KOPT-K1 (cell line): ENCODE results near the gene WDR64.
"Not testable (repeated sequence)": the region's sequence is repeated elsewhere in the genome, so short reads cannot be mapped to it uniquely, and the experiment has no call there.

Experiments used
- H3K27ac ChIP-seq: fragments of 200-600 bp; sonication (generic); 2 replicates; pipeline ENCODE4 v1.5.1; 2016; ENCODE audit warnings: antibody characterized with exemption, mild to moderate bottlenecking, low read depth, low read length; ENCODE audit not compliant: poor library complexity, severe bottlenecking
- H3K36me3 ChIP-seq: fragments of 200-600 bp; sonication (generic); 2 replicates; pipeline ENCODE4 v1.5.1; 2017; ENCODE audit warnings: antibody characterized with exemption, mild to moderate bottlenecking, low read length, moderate library complexity; ENCODE audit not compliant: insufficient read depth
- H3K9me3 ChIP-seq: fragments of 200-600 bp; sonication (generic); 2 replicates; pipeline ENCODE4 v1.5.1; 2017; ENCODE audit warnings: antibody characterized with exemption, low read length, mild to moderate bottlenecking; ENCODE audit not compliant: insufficient read depth, poor library complexity, severe bottlenecking

Gene WDR64

GRCh38 chr1:241696815-241697639, 44.9 kb downstream of the WDR64 start:
- H3K36me3 ChIP-seq: no peaks in the 10 kb centered on the region
- H3K9me3 ChIP-seq: no peaks in the 10 kb centered on the region
- H3K27ac ChIP-seq: no peak overlapping the region

DNA sequence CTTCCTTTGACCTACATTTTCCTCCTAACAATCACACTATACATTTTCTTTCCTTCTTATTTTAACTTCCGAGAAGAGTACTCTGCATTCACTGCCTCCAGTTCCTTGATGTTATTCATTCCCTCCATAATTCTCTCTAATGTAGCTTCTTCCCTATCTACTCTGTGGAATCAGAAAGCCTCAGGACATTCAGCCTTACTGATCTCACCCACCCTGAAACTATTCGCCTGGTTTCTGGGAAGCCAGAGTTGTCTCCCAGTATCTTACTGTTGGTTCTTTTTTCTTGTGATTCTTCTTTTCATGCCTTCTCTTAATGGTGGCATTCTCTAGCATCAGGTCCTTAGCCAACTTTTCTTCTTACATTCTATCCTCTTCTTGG, 45.5 kb downstream of the WDR64 start:
- no peaks in the 10 kb centered on the region for H3K9me3 ChIP-seq

DNA sequence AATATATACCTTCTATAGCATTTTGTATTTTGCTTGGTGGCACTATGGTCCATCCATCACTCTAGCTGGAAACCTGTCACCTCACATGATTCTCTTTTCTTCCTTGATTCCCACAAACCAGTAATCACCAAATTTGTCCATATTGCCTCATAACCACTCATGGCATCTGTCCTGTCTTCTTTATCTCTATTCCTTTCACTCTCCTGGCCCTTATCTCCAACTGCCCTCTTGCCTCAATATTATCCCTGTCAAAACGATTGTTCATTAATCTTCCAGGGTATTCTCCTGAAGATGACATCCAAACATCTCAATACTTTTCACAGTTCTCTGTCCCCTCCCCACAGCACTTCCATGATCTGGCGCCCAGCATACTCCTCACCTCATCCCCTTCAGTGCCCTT, 46.1 kb downstream of the WDR64 start:
- Histone ChIP-seq H3K36me3 (no peaks in the 10 kb centered on the region), H3K9me3 (no peaks in the 10 kb centered on the region), H3K27ac (no peak overlapping the region)

More for the DNA sequence above, 45.5 kb downstream of the WDR64 start:
- Histone ChIP-seq H3K36me3 (no peaks in the 10 kb centered on the region), H3K27ac (no peak overlapping the region)

DNA sequence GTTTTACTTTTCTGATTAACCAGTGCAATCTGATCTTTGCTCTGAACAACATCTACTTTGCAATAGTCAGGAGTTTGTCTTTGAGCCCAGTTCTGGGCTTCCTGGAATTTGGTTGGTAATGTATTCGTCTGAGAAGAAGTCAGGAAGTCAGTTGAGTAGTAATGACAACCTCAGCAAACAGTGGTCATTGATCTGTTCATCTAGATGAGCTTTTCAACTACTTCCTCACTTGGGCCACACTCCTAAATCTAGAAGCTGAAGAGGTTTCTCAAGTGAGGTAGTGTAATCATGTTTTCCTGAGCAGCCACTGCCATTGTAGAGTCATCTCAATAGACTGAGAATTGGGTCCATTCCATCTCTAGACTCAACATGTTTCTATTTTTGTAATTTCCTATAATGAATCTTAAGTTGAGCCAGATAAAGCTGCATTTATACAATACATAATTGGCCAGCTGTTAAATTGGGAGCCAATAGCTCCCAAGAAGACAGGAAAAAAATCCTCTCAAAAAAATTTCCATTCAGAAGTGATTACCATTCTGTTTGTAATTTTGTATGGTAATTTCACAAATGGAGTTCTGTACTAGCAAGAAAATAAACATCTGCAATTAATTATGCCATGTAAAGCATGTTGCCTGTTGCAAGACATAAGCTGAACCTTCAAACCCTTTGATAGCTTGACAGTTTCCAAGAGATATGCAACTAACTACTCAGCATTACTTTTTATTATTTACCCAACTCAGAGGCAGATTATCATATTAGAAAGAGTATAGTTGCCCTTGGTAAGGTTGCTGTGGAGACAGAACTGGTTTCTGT, 49.6 kb downstream of the WDR64 start:
- Histone ChIP-seq H3K27ac (no peak overlapping the region), H3K36me3 (no peaks in the 10 kb centered on the region), H3K9me3 (no peaks in the 10 kb centered on the region)

GRCh38 chr1:241702442-241703373, 50.6 kb downstream of the WDR64 start:
- no peaks in the 10 kb centered on the region for H3K36me3 ChIP-seq
- H3K9me3 ChIP-seq: no peaks in the 10 kb centered on the region
- no peak overlapping the region for H3K27ac ChIP-seq

- not testable (repeated sequence) for H3K36me3 ChIP-seq, H3K9me3 ChIP-seq, H3K27ac ChIP-seq
These were observed 51.7 kb downstream of the WDR64 start for GRCh38 chr1:241703739-241704138.

GRCh38 chr1:241706257-241706656, 54.2 kb downstream of the WDR64 start:
- Histone ChIP-seq H3K27ac (no peak overlapping the region), H3K36me3 (no peaks in the 10 kb centered on the region), H3K9me3 (no peaks in the 10 kb centered on the region)

GRCh38 chr1:241706967-241707366, 54.9 kb downstream of the WDR64 start:
- Histone ChIP-seq H3K36me3 (no peaks in the 10 kb centered on the region), H3K27ac (no peak overlapping the region), H3K9me3 (no peaks in the 10 kb centered on the region)

DNA sequence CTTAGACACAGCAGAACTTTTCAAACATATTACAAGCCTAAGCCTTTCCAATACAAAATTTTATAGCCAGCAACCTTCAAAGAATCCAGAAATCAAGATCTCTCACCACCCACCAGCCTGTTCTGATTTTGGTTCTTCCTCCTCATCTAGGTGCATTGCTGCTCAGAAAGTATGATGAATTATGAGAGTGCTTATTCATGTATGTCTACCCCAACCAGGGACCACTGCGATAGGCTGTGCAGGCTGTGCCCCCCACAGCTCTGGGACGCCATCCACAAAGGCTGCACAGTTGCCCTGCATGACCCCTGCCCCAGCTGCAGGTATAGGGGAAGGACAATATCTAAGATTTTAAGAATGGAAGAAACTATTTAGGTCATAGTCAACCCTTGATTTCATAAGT, 55.4 kb downstream of the WDR64 start:
- Histone ChIP-seq H3K36me3 (no peaks in the 10 kb centered on the region), H3K27ac (no peak overlapping the region), H3K9me3 (no peaks in the 10 kb centered on the region)

DNA sequence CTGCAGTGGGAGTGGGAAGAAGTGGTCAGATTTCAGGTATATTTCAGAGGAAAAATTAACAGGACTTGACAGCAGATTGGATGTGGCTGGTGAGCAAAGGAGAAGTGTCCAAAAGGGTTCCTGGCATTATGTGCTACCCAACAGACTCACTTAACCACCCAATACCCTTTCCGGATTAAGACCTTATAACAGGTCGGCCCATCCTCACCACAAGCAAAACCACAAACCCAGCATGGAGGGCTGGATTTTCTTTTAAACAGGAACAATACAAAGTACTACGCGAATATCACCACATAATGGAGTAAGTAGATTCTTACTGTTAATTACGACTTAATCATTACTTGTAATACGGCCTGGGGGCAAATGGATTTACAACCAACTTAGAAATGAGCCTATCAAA, 59.2 kb downstream of the WDR64 start:
- Histone ChIP-seq H3K9me3 (no peaks in the 10 kb centered on the region), H3K36me3 (no peaks in the 10 kb centered on the region), H3K27ac (no peak overlapping the region)

DNA sequence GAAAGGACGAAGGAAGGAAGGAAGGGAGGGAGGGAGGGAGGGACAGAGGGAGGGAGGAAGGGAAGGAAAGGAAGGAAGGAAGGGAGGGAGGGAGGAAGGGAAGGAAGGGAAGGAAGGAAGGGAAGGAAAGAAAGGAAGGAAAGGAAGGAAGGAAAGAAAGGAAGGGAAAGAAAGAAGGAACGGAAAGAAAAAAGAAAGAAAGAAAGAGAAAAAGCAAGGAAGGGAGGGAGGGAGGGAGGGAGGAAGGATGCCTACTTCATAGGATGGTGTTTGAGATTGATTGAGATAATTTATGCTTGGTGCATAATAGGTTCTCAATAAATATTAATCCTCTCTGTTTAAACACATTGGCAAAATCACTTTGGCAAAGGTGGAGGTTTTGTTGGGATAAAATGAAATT, 61.2 kb downstream of the WDR64 start:
- Histone ChIP-seq H3K36me3 (no peaks in the 10 kb centered on the region), H3K27ac (no peak overlapping the region), H3K9me3 (no peaks in the 10 kb centered on the region)

- H3K27ac ChIP-seq: no peak overlapping the region
- no peaks in the 10 kb centered on the region for H3K36me3 ChIP-seq
- no peaks in the 10 kb centered on the region for H3K9me3 ChIP-seq
These were observed 62.5 kb downstream of the WDR64 start for GRCh38 chr1:241714321-241715218.

DNA sequence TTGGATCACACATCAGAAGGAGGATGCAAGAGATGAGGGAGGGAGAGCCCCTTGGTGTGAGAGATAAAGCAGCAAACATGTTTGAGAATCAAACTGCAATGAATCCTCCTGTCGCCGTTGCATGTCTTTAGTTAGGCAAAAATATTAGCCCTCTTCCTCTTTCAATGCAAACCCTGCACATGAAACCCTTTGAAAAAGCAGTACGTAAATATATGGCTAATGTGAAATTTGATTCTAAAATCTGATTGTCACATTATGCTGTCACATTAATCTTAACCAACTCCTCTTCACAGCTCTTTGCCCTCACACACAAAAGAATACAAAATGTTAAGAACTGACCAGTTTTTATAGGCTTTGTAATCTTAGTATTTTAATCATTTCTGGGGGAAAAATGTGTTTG, 63.4 kb downstream of the WDR64 start:
- Histone ChIP-seq H3K9me3 (no peaks in the 10 kb centered on the region), H3K27ac (no peak overlapping the region), H3K36me3 (no peaks in the 10 kb centered on the region)

GRCh38 chr1:241715956-241716355, 63.9 kb downstream of the WDR64 start:
- Histone ChIP-seq H3K27ac (no peak overlapping the region), H3K9me3 (no peaks in the 10 kb centered on the region)

More at GRCh38 chr1:241715956-241716355, 63.9 kb downstream of the WDR64 start:
- no peaks in the 10 kb centered on the region for H3K36me3 ChIP-seq
